HepG2 (cell line): ENCODE results near the gene CD4. TPM values are rescaled to one million over a fixed set of nuclear protein-coding genes. Genes with fewer than 3 reads are reported as not detected.

Source experiments
- ATAC-seq: fragments of 200-7000 bp; cut with Tn5 transposase; 3 replicates; pipeline ENCODE4 v1.9.1; 2020; ENCODE audit warnings: mild to moderate bottlenecking, moderate library complexity
- BruUV-seq: library from RNA; stranded (reverse); fragments of 400-500 nt; replicated peaks from 2 replicates; lab custom pipeline; 2021; lab: Mats Ljungman, UMichigan
- CTCF ChIA-PET: fragments of 300-600 bp; formaldehyde crosslinking; extraction: SDS; loops from one replicate; lab custom pipeline; 2021; ENCODE audit warnings: low total read pairs, inconsistent platforms, low intra/inter-chr PET ratio; lab: Yijun Ruan, JAX
- POLR2A ChIA-PET: fragments of 350-600 bp; sonication (Branson Sonifier 250); formaldehyde crosslinking; loops from one replicate; lab custom pipeline; 2020; ENCODE audit warnings: antibody characterized with exemption, inconsistent platforms; lab: Yijun Ruan, JAX
- DNase-seq: peaks from one replicate; pipeline ENCODE4 v3.0.0-alpha.2; 2015; ENCODE audit warnings: low spot score
- FAIRE-seq: peaks from 3 replicates; lab custom pipeline; 2011; peaks lifted over from hg19 to GRCh38; lab: Jason Lieb, UNC
- H2AFZ ChIP-seq: one replicate; pipeline ENCODE4 v1.6.1; 2011; ENCODE audit warnings: low read length, inconsistent platforms
- H3K27ac ChIP-seq: fragments of 300-600 bp; 3 replicates; pipeline ENCODE4 v1.8.0; 2011; ENCODE audit warnings: mixed run types, mild to moderate bottlenecking, mixed read lengths, low read length, inconsistent platforms; ENCODE audit not compliant: insufficient read depth; ENCODE audit errors: extremely low read length
- H3K27me3 ChIP-seq, 2 experiments: fragments of 200-600 bp in 1 of 2; 2 replicates in 1 of 2; 3 replicates in 1 of 2; pipeline versions ENCODE4 v1.6.0 to v1.8.0; 2011; ENCODE audit warnings: low read length in 2 of 2, mild to moderate bottlenecking in 2 of 2, moderate library complexity in 2 of 2, inconsistent platforms in 1 of 2; ENCODE audit not compliant: insufficient read depth in 2 of 2, control insufficient read depth in 1 of 2
- H3K36me3 ChIP-seq, 2 experiments: fragments of 200-600 bp in 1 of 2; replicated peaks in 1 of 2; 2 replicates in 1 of 2; 3 replicates in 1 of 2; pipeline versions ENCODE4 v1.5.1 to v1.8.0; 2011; ENCODE audit warnings: low read length in 2 of 2, inconsistent platforms in 1 of 2; ENCODE audit not compliant: insufficient read depth in 2 of 2, control insufficient read depth in 1 of 2
- H3K4me1 ChIP-seq: 2 replicates; pipeline ENCODE4 v1.5.1; 2012; ENCODE audit warnings: low read length, inconsistent platforms; ENCODE audit not compliant: insufficient read depth
- H3K4me2 ChIP-seq: 2 replicates; pipeline ENCODE4 v1.6.0; 2011; ENCODE audit warnings: low read depth, low read length, inconsistent platforms
- H3K4me3 ChIP-seq, 3 experiments: fragments of 200-600 bp in 1 of 3; sonication (generic), shearing (Covaris generic) in 1 of 3; replicated peaks in 1 of 3; 2 replicates each; pipeline ENCODE4 v1.5.1; 2011 to 2016; ENCODE audit warnings: low read length in 3 of 3, inconsistent platforms in 2 of 3, low read depth in 2 of 3, mild to moderate bottlenecking in 2 of 3, control low read depth in 1 of 3, mixed read lengths in 1 of 3; ENCODE audit not compliant: insufficient read depth in 1 of 3
- H3K79me2 ChIP-seq: one replicate; pipeline ENCODE4 v1.6.1; 2011; ENCODE audit warnings: low read length, inconsistent platforms; ENCODE audit not compliant: insufficient read depth
- H3K9ac ChIP-seq: 2 replicates; pipeline ENCODE4 v1.6.0; 2011; ENCODE audit warnings: mild to moderate bottlenecking, low read depth, low read length, inconsistent platforms; ENCODE audit not compliant: insufficient read depth
- H3K9me3 ChIP-seq: 2 replicates; pipeline ENCODE4 v1.5.1; 2012; ENCODE audit warnings: mild to moderate bottlenecking, low read length
- H4K20me1 ChIP-seq: 2 replicates; pipeline ENCODE4 v1.6.0; 2011; ENCODE audit warnings: inconsistent platforms, mild to moderate bottlenecking, low read length, moderate library complexity; ENCODE audit not compliant: insufficient read depth
- POGK ChIP-seq: sonication (generic); formaldehyde crosslinking; conservative IDR thresholded peaks from 2 replicates; pipeline ENCODE4 v1.8.0; 2022; ENCODE audit warnings: mild to moderate bottlenecking, moderate library complexity, missing genetic modification reagents
- POLR2A ChIP-seq, 2 experiments: IDR thresholded peaks; 2 replicates each; pipeline ENCODE4 v1.6.1; 2011; ENCODE audit warnings: low read depth in 2 of 2, low read length in 2 of 2, mild to moderate bottlenecking in 1 of 2, moderate library complexity in 1 of 2; ENCODE audit not compliant: insufficient read depth in 1 of 2
- SP4 ChIP-seq: sonication (generic); formaldehyde crosslinking; IDR thresholded peaks from 2 replicates; pipeline ENCODE4 v1.8.1; 2023; ENCODE audit warnings: mild to moderate bottlenecking, missing genetic modification reagents
- ZBTB49 ChIP-seq: sonication (generic); formaldehyde crosslinking; IDR thresholded peaks from 2 replicates; pipeline ENCODE4 v1.4.0; 2020; ENCODE audit warnings: missing genetic modification reagents, borderline replicate concordance
- ZNF563 ChIP-seq: sonication (generic); formaldehyde crosslinking; IDR thresholded peaks from 2 replicates; pipeline ENCODE4 v1.8.0; 2022; ENCODE audit warnings: mild to moderate bottlenecking, moderate library complexity, missing genetic modification reagents
- WGBS: methylation state at CpG from one replicate; pipeline ENCODE4 v1.1.6; 2017; ENCODE audit warnings: low lambda C conversion rate; 5-methylcytosine and 5-hydroxymethylcytosine counted together
- in situ Hi-C: cut with HindIII; loops from 2 replicates; pipeline ENCODE4 v1.10.0; 2017; ENCODE audit warnings: low pct_unique_long_range_greater_than_20kb; ENCODE audit not compliant: extremely low pct_ligation_motif_present
- intact Hi-C: fragments of 100-400 bp; cut with micrococcal nuclease; formaldehyde crosslinking; loops from one replicate; pipeline ENCODE4 v1.10.0; 2022; ENCODE audit not compliant: unreplicated experiment
- polyA plus RNA-seq, 8 experiments: library from polyadenylated mRNA; depleted of rRNA in 3 of 8; stranded (reverse) in 7 of 8; unstranded in 1 of 8; fragments of >200 nt; fragmentation: Illumina TruSeq in 4 of 8; extraction: Trizol in 4 of 8; gene quantifications; 2 replicates each; pipeline versions ENCODE4 v1.2.1 to v1.2.3, GENCODE V29; 2011 to 2016; ENCODE audit warnings: low read depth in 4 of 8, missing spikeins in 1 of 8, mixed read lengths in 1 of 8; ENCODE audit not compliant: insufficient read depth in 1 of 8
- total RNA-seq, 5 experiments: library from RNA; depleted of rRNA; stranded (reverse); fragments of >200 nt; fragmentation: Illumina TruSeq; extraction: Trizol; gene quantifications; 2 replicates each; pipeline ENCODE4 v1.2.3, GENCODE V29; 2016; ENCODE audit warnings: low read depth in 1 of 5
- TF ChIP-seq, protein P1 (sequence below): IDR thresholded peaks from 2 replicates; pipeline ENCODE4 v1.6.1; 2016; ENCODE audit warnings: low read depth, borderline replicate concordance
- TF ChIP-seq, protein P2 (sequence below): sonication (generic); formaldehyde crosslinking; IDR thresholded peaks from 2 replicates; pipeline ENCODE4 v1.5.0; 2020; ENCODE audit warnings: mild to moderate bottlenecking, low read depth, missing genetic modification reagents, borderline replicate concordance

The CD4 gene
- total and polyA plus RNA-seq, 2 of the 13 experiments (the other 11 are each of a cell fraction or from before 2014, with no cell fraction given), result 0.07 to 0.95 TPM

DNA sequence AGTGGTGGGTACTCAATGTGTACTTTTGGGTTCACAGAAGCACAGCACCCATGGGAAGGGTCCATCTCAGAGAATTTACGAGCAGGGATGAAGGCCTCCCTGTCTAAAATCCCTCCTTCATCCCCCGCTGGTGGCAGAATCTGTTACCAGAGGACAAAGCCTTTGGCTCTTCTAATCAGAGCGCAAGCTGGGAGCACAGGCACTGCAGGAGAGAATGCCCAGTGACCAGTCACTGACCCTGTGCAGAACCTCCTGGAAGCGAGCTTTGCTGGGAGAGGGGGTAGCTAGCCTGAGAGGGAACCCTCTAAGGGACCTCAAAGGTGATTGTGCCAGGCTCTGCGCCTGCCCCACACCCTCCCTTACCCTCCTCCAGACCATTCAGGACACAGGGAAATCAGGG, 30.8 kb downstream of the CD4 start:
- H4K20me1 ChIP-seq, result no peaks in the 10 kb centered on the region
- BruUV-seq, result no TSS peak
- TF ChIP-seq POLR2A (IDR thresholded peaks at IDR 0.05; ENCODE audit: insufficient read depth in 1 of 2, low read depth in 2 of 2, low read length in 2 of 2), result peak in 1 of 2 experiments; percentile 27; a peak in 1 of 4 replicates
- TF ChIP-seq, protein P1, sequence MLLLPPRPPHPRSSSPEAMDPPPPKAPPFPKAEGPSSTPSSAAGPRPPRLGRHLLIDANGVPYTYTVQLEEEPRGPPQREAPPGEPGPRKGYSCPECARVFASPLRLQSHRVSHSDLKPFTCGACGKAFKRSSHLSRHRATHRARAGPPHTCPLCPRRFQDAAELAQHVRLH (CRISPR knock-in tag), result no peak
- no peak overlapping the region for H2AFZ ChIP-seq
- no peaks in the 10 kb centered on the region for H3K79me2 ChIP-seq
- H3K4me2 ChIP-seq, result no peak overlapping the region
- in situ Hi-C loops (no loop called here), intact Hi-C loops (loop anchor here (10.0 kb wide), 1 partner anchor 205 kb away; no protein-coding TSS in a partner anchor)
- H3K4me1 ChIP-seq, result peaks cover 42% of the 10 kb centered on the region
- ATAC-seq (peak; percentile 3; the same call in 2 of the 3 replicates), DNase-seq (no peak), FAIRE-seq (no peak)
- no peak overlapping the region for H3K4me3 ChIP-seq
- no peaks in the 10 kb centered on the region for H3K9me3 ChIP-seq
- no peak overlapping the region for H3K9ac ChIP-seq
- WGBS, result 70% methylated on average over 2 of the region's 5 CpGs
- H3K27ac ChIP-seq, result no peak overlapping the region
- POLR2A ChIA-PET, result no interaction called here
- H3K36me3 ChIP-seq, result no peaks in the 10 kb centered on the region
- peaks cover 7 to 34% of the 10 kb centered on the region in 2 experiments; a peak in 4 of 5 replicates for H3K27me3 ChIP-seq
- CTCF ChIA-PET, result no interaction called here

DNA sequence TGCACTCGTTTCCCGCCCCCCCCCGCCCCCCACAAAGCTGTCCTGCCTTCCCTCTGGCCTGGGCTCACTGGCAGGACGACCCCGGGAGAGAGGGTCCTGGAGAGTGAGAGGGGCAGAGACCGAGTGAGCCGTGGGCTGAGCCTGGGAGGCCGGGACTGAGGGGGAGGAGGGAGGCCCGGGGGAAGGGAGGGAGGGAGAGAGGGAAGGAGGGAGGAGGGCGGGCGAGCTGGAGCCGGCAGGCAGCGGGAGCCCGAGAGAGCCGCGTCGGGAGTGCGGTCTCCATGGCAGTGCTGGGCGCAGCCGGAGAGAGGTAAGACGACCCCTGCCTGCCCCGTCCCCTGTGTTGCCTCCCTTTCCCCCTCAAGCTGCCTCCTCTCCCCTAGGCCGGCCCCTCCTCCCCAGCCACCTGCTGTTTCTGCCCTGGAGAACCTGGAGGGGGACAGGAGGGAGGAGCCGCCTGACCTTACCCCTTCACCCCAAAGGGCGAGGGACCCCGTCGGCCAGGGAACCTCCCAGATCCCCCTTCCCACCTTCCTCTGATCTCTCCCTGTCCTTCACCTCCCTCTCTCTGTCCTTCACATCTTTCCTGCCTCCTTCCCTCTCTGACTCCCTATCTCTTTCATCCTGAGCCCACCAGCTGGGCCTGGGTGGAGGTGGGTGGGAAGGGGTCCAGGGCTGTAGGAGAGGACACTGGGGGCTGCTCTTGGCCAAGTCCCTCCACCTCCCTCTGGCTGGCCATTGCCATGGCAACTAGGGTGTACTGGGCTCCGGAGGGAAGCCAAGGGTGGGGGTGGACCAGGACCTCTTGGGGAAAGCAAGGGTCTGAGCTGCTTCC, 32.5 kb downstream of the CD4 start, which contains the start of gene GPR162:
GPR162 (plus strand) TSS at position 231 of the 835 bp plus-strand sequence. CDS start 2,078 bp downstream, outside the sequence.
- FAIRE-seq (no peak), ATAC-seq (peak; percentile 32), DNase-seq (no peak)
- Histone ChIP-seq H3K4me3 (peak within 1 kb of the TSS in 2 of 3 experiments; percentile 45 to 60; a peak in 3 of 6 replicates), H4K20me1 (no peaks in the 10 kb centered on the region), H3K4me1 (peaks cover 42% of the 10 kb centered on the region), H3K9ac (peak within 1 kb of the TSS; percentile 31; the same call in 1 of the 2 replicates), H3K79me2 (no peaks in the 10 kb centered on the region), H3K4me2 (peak within 1 kb of the TSS; percentile 72), H3K27me3 (peaks cover 5 to 29% of the 10 kb centered on the region in 2 experiments; a peak in 4 of 5 replicates), H3K27ac (no peak within 1 kb of the TSS), H2AFZ (no peak within 1 kb of the TSS), H3K36me3 (no peaks in the 10 kb centered on the region), H3K9me3 (no peaks in the 10 kb centered on the region)
- POLR2A ChIA-PET, result interaction anchor here (0.8 to 2.0 kb wide), 3 partner anchors 8 to 69 kb away, joined by 3 to 13 read pairs (median 4); partner anchors contain the start of gene MLF2
- in situ Hi-C loops (no loop called here), intact Hi-C loops (loop anchor here (10.0 kb wide), 1 partner anchor 207 kb away; no protein-coding TSS in a partner anchor)
- CTCF ChIA-PET, result no interaction called here
- WGBS, result 6% methylated on average over 23 of the region's 28 CpGs
- BruUV-seq, result no TSS peak
- no peak for TF ChIP-seq SP4 (CRISPR knock-in tag)
- TF ChIP-seq, protein P2, sequence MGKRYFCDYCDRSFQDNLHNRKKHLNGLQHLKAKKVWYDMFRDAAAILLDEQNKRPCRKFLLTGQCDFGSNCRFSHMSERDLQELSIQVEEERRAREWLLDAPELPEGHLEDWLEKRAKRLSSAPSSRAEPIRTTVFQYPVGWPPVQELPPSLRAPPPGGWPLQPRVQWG (CRISPR knock-in tag), result no peak
- no peak for TF ChIP-seq ZBTB49 (CRISPR knock-in tag)
- no peak for TF ChIP-seq ZNF563 (CRISPR knock-in tag)
- no peak for TF ChIP-seq POGK (CRISPR knock-in tag)
